Activated CD4-positive, CD25-positive, alpha-beta regulatory T cell treated with anti-CD3 and anti-CD28 coated beads, Interleukin-2, amount 50 U/mL, for 24 hours (primary cell): ENCODE data around the gene FBH1.

Experiments
- ATAC-seq, 2 donors: fragments of 150-1000 bp; cut with Tn5 transposase; one replicate each; pipeline ENCODE4 v1.10.0; 2021; ENCODE audit warnings: mild to moderate bottlenecking in 1 of 2, moderate library complexity in 1 of 2

FBH1 gene

GRCh38 chr10:5983774-5984173 lies 93.7 kb downstream of the FBH1 start:
- ATAC-seq: no peak

GRCh38 chr10:5985029-5985428 lies 95.0 kb downstream of the FBH1 start:
- no peak for ATAC-seq
